Kidney (tissue), 14 donors: ENCODE measurements around the gene AMDHD1. TPM values are rescaled to one million over a fixed set of nuclear protein-coding genes. Genes with fewer than 3 reads are reported as not detected.

Source experiments
- DNase-seq, 5 donors: peaks; one replicate each; pipeline ENCODE4 v3.0.0-alpha.2; 2013 to 2020
- FAIRE-seq: peaks from 2 replicates; lab custom pipeline; 2012; peaks lifted over from hg19 to GRCh38; lab: Jason Lieb, UNC
- H3K27ac ChIP-seq, 2 donors: one replicate each; pipeline ENCODE4 v1.7.0; 2013; ENCODE audit warnings: low read depth in 2 of 2, low read length in 2 of 2, inconsistent platforms in 1 of 2
- H3K27me3 ChIP-seq: one replicate; pipeline ENCODE4 v1.7.1; 2013; ENCODE audit warnings: low read length, inconsistent platforms; ENCODE audit not compliant: control insufficient read depth, insufficient read depth
- H3K36me3 ChIP-seq, 3 donors: one replicate each; pipeline versions ENCODE4 v1.7.0 to v1.7.1; 2013; ENCODE audit warnings: low read length in 3 of 3, control low read depth in 1 of 3, inconsistent platforms in 1 of 3; ENCODE audit not compliant: insufficient read depth in 3 of 3, control insufficient read depth in 2 of 3
- H3K4me1 ChIP-seq, 3 donors: one replicate each; pipeline versions ENCODE4 v1.7.0 to v1.7.1; 2013; ENCODE audit warnings: low read length in 3 of 3, inconsistent platforms in 1 of 3, low read depth in 1 of 3; ENCODE audit not compliant: control insufficient read depth in 2 of 3, insufficient read depth in 2 of 3
- H3K4me3 ChIP-seq, 3 donors: one replicate each; pipeline versions ENCODE4 v1.7.0 to v1.8.1; 2013; ENCODE audit warnings: low read length in 3 of 3, control low read depth in 1 of 3, inconsistent platforms in 1 of 3
- H3K9ac ChIP-seq, 3 donors: one replicate each; pipeline versions ENCODE4 v1.7.0 to v1.7.1; 2013; ENCODE audit warnings: low read length in 3 of 3, control low read depth in 1 of 3, inconsistent platforms in 1 of 3
- H3K9me3 ChIP-seq, 3 donors: one replicate each; pipeline versions ENCODE4 v1.7.0 to v1.7.1; 2013; ENCODE audit warnings: low read length in 3 of 3, control low read depth in 1 of 3, inconsistent platforms in 1 of 3; ENCODE audit not compliant: control insufficient read depth in 2 of 3, insufficient read depth in 1 of 3
- CTCF ChIP-seq: IDR thresholded peaks from 3 replicates; pipeline ENCODE4 v1.5.1; 2012; ENCODE audit warnings: mild to moderate bottlenecking, moderate library complexity, borderline replicate concordance; ENCODE audit not compliant: insufficient read depth; ENCODE audit errors: extremely low read depth
- intact Hi-C: fragments of 100-400 bp; cut with DNase I; formaldehyde crosslinking; loops from one replicate; pipeline ENCODE4 v1.11.1; 2022
- polyA plus RNA-seq: library from polyadenylated mRNA; stranded (reverse); fragments of 350-450 nt; fragmentation: Illumina TruSeq; extraction: RNeasy Lipid Tissue Mini Kit (QIAGEN cat#74804); gene quantifications from one replicate; pipeline ENCODE4 v1.2.3, GENCODE V29; 2014; ENCODE audit warnings: low read depth, low replicate concordance; ENCODE audit not compliant: insufficient read depth
- total RNA-seq: library from RNA; stranded (reverse); fragmentation: NEBNext Ultra II Directional; extraction: Animal tissue kit (Norgen Biotek cat#: 25700); gene quantifications from one replicate; pipeline ENCODE4 v1.2.1, GENCODE V29; 2021
- donor health status: control.
- donor health status: control.
- donor health status: control.
- donor health status: control.
- donor health status: control.
- donor health status: DM: yes; HTN: yes; CAD: no.
- donor health status: Normal renal cell carcinoma (clear cell type).

Gene AMDHD1
- total and polyA plus RNA-seq, 2 donors from 2014 or later, result 1.2 to 5.9 TPM

GRCh38 chr12:95942524-95943329, 404 bp upstream of the AMDHD1 start, which contains the start of gene CCDC38:
CCDC38 (minus strand) TSS chr12:95942614; CDS start chr12:95936509, 6,105 bp downstream.
- Histone ChIP-seq H3K4me1 (peaks cover 0 to 5% (median 0%) of the 10 kb centered on the region in 3 donors), H3K27ac (peak within 1 kb of the TSS; percentile 32 to 76), H3K4me3 (peak within 1 kb of the TSS; percentile 84 to 92 (median 86)), H3K27me3 (no peaks in the 10 kb centered on the region), H3K9me3 (no peaks in the 10 kb centered on the region), H3K9ac (peak within 1 kb of the TSS; percentile 67 to 73 (median 69)), H3K36me3 (no peaks in the 10 kb centered on the region)
- no peak for FAIRE-seq
- TF ChIP-seq CTCF, result no peak
- DNase-seq, result peak; percentile 67 to 87 (median 83)
- intact Hi-C loops, result no loop called here

- H3K27me3 ChIP-seq, result no peaks in the 10 kb centered on the region
- H3K36me3 ChIP-seq, result no peaks in the 10 kb centered on the region
- DNase-seq (no peak), FAIRE-seq (no peak)
- H3K4me3 ChIP-seq, result peak overlapping the region in 1 of 3 donors; percentile 86
- intact Hi-C loops, result no loop called here
- no peak overlapping the region for H3K9ac ChIP-seq
- H3K4me1 ChIP-seq, result peaks cover 0 to 5% (median 0%) of the 10 kb centered on the region in 3 donors
- H3K27ac ChIP-seq, result no peak overlapping the region
- H3K9me3 ChIP-seq, result no peaks in the 10 kb centered on the region
- no peak for TF ChIP-seq CTCF
Observed at GRCh38 chr12:95944108-95944704, 1.1 kb downstream of the AMDHD1 start.

- Histone ChIP-seq H3K9ac (no peak overlapping the region), H3K27me3 (no peaks in the 10 kb centered on the region), H3K4me1 (no peaks in the 10 kb centered on the region), H3K9me3 (no peaks in the 10 kb centered on the region), H3K36me3 (no peaks in the 10 kb centered on the region), H3K4me3 (no peak overlapping the region), H3K27ac (no peak overlapping the region)
- FAIRE-seq (no peak), DNase-seq (no peak)
- intact Hi-C loops, result no loop called here
- no peak for TF ChIP-seq CTCF
Observed at GRCh38 chr12:95949477-95950206, 6.5 kb downstream of the AMDHD1 start.
